ENCODE results near the gene CRIP3. TPM values are rescaled to one million over a fixed set of nuclear protein-coding genes. Genes with fewer than 3 reads are reported as not detected.

Gene CRIP3, protein sequence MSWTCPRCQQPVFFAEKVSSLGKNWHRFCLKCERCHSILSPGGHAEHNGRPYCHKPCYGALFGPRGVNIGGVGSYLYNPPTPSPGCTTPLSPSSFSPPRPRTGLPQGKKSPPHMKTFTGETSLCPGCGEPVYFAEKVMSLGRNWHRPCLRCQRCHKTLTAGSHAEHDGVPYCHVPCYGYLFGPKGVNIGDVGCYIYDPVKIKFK
- not detected in 2 replicates for total RNA-seq

DNA sequence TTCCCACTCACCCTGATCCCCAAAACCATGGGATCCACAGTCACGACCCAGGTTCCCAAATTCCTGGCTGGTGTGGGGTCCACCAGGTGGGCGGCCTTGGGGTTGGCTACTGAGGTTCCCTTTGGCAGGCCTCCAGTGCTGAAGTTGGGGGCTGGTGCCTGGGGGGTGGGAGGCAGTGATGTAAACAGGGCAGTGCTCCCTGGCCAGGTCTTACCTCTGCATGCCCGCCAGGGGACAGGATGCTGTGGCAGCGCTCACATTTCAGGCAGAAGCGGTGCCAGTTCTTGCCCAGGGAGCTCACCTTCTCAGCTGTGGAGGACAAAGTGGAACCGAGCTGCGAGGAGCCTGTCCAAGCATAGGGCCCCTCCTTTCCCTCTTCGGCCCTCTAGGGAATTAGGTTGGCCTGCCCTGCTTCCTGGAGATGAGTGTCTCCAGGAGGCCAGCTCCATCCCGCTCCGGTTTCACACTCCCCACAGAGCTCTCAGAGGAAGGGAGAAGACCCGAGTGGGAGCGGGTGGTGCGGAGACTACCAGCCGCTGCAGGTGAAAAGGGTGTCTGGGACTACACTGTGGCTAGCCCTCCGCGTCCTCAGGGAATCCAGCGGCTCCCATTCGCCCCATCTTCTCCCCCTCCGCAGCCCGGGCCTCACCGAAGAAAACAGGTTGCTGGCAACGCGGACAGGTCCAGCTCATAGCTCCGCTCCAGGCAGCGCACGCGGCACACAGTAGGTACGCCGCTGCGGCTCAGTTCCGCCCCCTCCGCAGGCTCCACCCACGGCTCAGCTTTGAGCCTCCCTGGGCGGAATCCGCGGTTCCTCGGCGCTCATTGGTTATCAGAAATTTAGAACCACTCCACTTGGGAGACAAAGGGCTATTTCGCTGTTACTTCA is at the start of gene CRIP3:
CRIP3 (minus strand) TSS at position 726 of the 889 bp plus-strand sequence; CDS start at position 692, 34 bp downstream.

DNA sequence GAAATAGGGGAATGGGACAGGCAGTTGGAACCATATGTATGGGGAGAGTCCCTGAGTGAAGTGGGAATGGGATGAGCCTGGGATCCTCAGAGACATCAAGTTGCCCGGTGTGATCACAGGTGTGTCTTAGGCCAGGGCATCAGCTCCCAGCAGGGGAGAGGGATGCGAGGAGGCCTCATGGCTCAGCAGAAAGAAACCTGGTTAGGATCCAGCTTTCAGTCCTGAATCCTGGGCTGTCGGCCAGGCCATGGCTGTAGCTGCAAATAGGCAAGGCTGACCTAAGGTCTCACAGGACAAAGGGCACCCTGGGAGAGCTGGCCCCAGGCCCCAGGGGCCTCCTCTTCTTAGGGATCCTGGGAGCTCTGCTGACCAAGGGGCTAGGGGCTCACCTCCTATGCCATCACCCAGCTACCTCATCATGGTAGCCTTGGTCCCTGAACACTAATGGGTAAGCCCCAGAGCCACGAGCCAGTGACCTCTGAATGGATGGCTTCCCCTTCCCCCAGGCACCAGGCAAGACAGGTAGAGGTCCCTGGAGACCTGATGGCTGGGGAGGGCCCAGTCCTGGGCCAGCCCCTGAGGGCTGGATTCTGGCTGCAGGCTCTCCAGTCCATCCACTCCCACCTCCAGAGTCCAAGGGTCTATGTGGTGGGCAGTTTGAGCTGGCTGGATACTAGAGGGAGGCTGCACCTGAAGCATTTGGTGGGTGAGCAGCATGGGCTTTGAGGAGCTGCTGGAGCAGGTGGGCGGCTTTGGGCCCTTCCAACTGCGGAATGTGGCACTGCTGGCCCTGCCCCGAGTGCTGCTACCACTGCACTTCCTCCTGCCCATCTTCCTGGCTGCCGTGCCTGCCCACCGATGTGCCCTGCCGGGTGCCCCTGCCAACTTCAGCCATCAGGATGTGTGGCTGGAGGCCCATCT is 10.7 kb downstream of the CRIP3 start, which contains the start of gene SLC22A7:
SLC22A7 (plus strand) TSS at position 617 of the 921 bp plus-strand sequence; CDS start at position 716, 99 bp downstream.

Other genes with a start within 250 kb of the CRIP3 start
- 26.0 and 28.9 TPM in 2 replicates for gene MRPL2, start 249.4 kb downstream of the CRIP3 start, total RNA-seq
- gene KLC4, start 249.2 kb downstream of the CRIP3 start, total RNA-seq, result 16.6 and 17.8 TPM in 2 replicates
- 36.9 and 42.9 TPM in 2 replicates for gene PTK7, start 232.5 kb downstream of the CRIP3 start, total RNA-seq
- 16.6 and 20.5 TPM in 2 replicates for gene SRF, start 137.6 kb downstream of the CRIP3 start, total RNA-seq
- gene CUL9, start 126.6 kb downstream of the CRIP3 start, total RNA-seq, result 16.6 and 24.0 TPM in 2 replicates
- 44.8 and 60.4 TPM in 2 replicates for gene DNPH1, start 79.3 kb downstream of the CRIP3 start, total RNA-seq
- under 0.01 and 0.15 TPM in 2 replicates for gene TTBK1, start 65.3 kb downstream of the CRIP3 start, total RNA-seq
- gene SLC22A7, start 10.6 kb downstream of the CRIP3 start, total RNA-seq, result not detected in 2 replicates
- gene ZNF318, start 60.8 kb upstream of the CRIP3 start, total RNA-seq, result 3.9 and 4.3 TPM in 2 replicates
- gene ABCC10, start 118.7 kb upstream of the CRIP3 start, total RNA-seq, result 12.6 and 14.3 TPM in 2 replicates
- gene DLK2, start 146.7 kb upstream of the CRIP3 start, total RNA-seq, result 0.46 and 0.65 TPM in 2 replicates
- 7.8 and 10.2 TPM in 2 replicates for gene TJAP1, start 168.7 kb upstream of the CRIP3 start, total RNA-seq
- 0.15 and 0.32 TPM in 2 replicates for gene LRRC73, start 201.5 kb upstream of the CRIP3 start, total RNA-seq
- 94.5 and 122 TPM in 2 replicates for gene YIPF3, start 208.1 kb upstream of the CRIP3 start, total RNA-seq
- gene POLR1C, start 208.3 kb upstream of the CRIP3 start, total RNA-seq, result 51.5 and 51.6 TPM in 2 replicates

Measured in epithelial cell of umbilical artery (primary cell).